GM23338 (cell line): ENCODE measurements around the gene SYT2. TPM values are rescaled to one million over a fixed set of nuclear protein-coding genes. Genes with fewer than 3 reads are reported as not detected.
"Not testable (repeated sequence)": the region's sequence is repeated elsewhere in the genome, so short reads cannot be mapped to it uniquely, and the experiment has no call there.

Source experiments
- ATAC-seq: fragments of 200-7000 bp; cut with Tn5 transposase; 3 replicates; pipeline ENCODE4 v1.9.1; 2020
- DNase-seq: peaks from one replicate; pipeline ENCODE4 v3.0.0-alpha.2; 2015; ENCODE audit warnings: low spot score
- H2AFZ ChIP-seq: fragments of 200-600 bp; sonication (generic); 2 replicates; pipeline ENCODE4 v1.8.0; 2016; ENCODE audit warnings: antibody characterized with exemption, mild to moderate bottlenecking, moderate library complexity
- H3F3A ChIP-seq: fragments of 200-600 bp; sonication (generic); replicated peaks from 2 replicates; pipeline ENCODE4 v1.8.0; 2017; ENCODE audit warnings: antibody characterized with exemption, mixed run types, low read depth
- H3K27ac ChIP-seq: fragments of 200-600 bp; sonication (generic); 2 replicates; pipeline ENCODE4 v1.6.1; 2016; ENCODE audit warnings: low read depth
- H3K27me3 ChIP-seq: fragments of 200-600 bp; sonication (generic); 2 replicates; pipeline ENCODE4 v1.8.0; 2016; ENCODE audit warnings: mild to moderate bottlenecking, mixed run types, moderate library complexity; ENCODE audit not compliant: insufficient read depth
- H3K36me3 ChIP-seq: fragments of 200-600 bp; sonication (generic); 2 replicates; pipeline ENCODE4 v1.8.0; 2016; ENCODE audit warnings: mild to moderate bottlenecking; ENCODE audit not compliant: insufficient read depth
- H3K4me1 ChIP-seq: fragments of 200-600 bp; sonication (generic); 2 replicates; pipeline ENCODE4 v1.8.0; 2016; ENCODE audit warnings: mild to moderate bottlenecking, moderate library complexity; ENCODE audit not compliant: insufficient read depth
- H3K4me2 ChIP-seq: fragments of 200-600 bp; sonication (generic); 2 replicates; pipeline ENCODE4 v1.7.1; 2017; ENCODE audit warnings: mixed run types
- H3K4me3 ChIP-seq: fragments of 200-600 bp; sonication (generic); 2 replicates; pipeline ENCODE4 v1.6.1; 2016; ENCODE audit warnings: mixed run types
- H3K79me2 ChIP-seq: fragments of 200-600 bp; sonication (generic); replicated peaks from 2 replicates; pipeline ENCODE4 v1.8.0; 2017; ENCODE audit warnings: mild to moderate bottlenecking; ENCODE audit not compliant: insufficient read depth
- H3K9me2 ChIP-seq: fragments of 200-600 bp; sonication (generic); 2 replicates; pipeline ENCODE4 v1.8.0; 2017; ENCODE audit not compliant: insufficient read depth
- H4K20me1 ChIP-seq: fragments of 200-600 bp; sonication (generic); replicated peaks from 2 replicates; pipeline ENCODE4 v1.8.0; 2017; ENCODE audit warnings: mild to moderate bottlenecking; ENCODE audit not compliant: insufficient read depth
- H3K27ac Mint-ChIP-seq: 2 replicates; pipeline ENCODE4 v1.8.0; 2020; ENCODE audit warnings: inconsistent platforms, mild to moderate bottlenecking, moderate library complexity, mixed read lengths
- H3K27me3 Mint-ChIP-seq: 3 replicates; pipeline ENCODE4 v1.8.0; 2022; ENCODE audit warnings: low read depth, mild to moderate bottlenecking, moderate library complexity, mixed read lengths, inconsistent platforms; ENCODE audit not compliant: insufficient read depth, poor library complexity
- H3K36me3 Mint-ChIP-seq: 3 replicates; pipeline ENCODE4 v1.8.0; 2021; ENCODE audit warnings: low read depth, mild to moderate bottlenecking, inconsistent platforms, moderate library complexity, mixed read lengths
- H3K4me1 Mint-ChIP-seq: 3 replicates; pipeline ENCODE4 v1.8.0; 2020; ENCODE audit warnings: mild to moderate bottlenecking, inconsistent platforms, mixed read lengths
- H3K4me3 Mint-ChIP-seq: 3 replicates; pipeline ENCODE4 v1.8.0; 2021; ENCODE audit warnings: moderate library complexity, mild to moderate bottlenecking, inconsistent platforms, mixed read lengths
- H3K9me3 Mint-ChIP-seq: 3 replicates; pipeline ENCODE4 v1.8.0; 2020; ENCODE audit warnings: moderate library complexity, mild to moderate bottlenecking, inconsistent platforms, mixed read lengths
- EZH2 ChIP-seq: fragments of 200-600 bp; sonication (generic); IDR thresholded peaks from one replicate; pipeline ENCODE4 v1.8.0; 2017; ENCODE audit warnings: antibody characterized with exemption, mild to moderate bottlenecking, low read depth; ENCODE audit not compliant: unreplicated experiment
- JUNB ChIP-seq: IDR thresholded peaks from one replicate; pipeline ENCODE4 v1.6.1; 2016; ENCODE audit warnings: antibody characterized with exemption; ENCODE audit not compliant: unreplicated experiment
- NANOG ChIP-seq: IDR thresholded peaks from 2 replicates; pipeline ENCODE4 v1.6.1; 2016; ENCODE audit warnings: antibody characterized with exemption, borderline replicate concordance
- polyA plus RNA-seq: library from polyadenylated mRNA; unstranded; fragments of >200 nt; fragmentation: Nextera tagmentation; extraction: Ambion mirVana; gene quantifications from 2 replicates; pipeline ENCODE4 v1.2.1, GENCODE V29; 2016
- total RNA-seq: library from RNA; depleted of rRNA; stranded (reverse); fragments of >200 nt; shearing (Covaris generic); gene quantifications from 2 replicates; pipeline ENCODE4 v1.2.3, GENCODE V29; 2014
- TF ChIP-seq, protein P1 (sequence below): fragments of 250-450 bp; sonication (Bioruptor Pico); IDR thresholded peaks from 2 replicates; pipeline ENCODE4 v1.5.0; 2020; ENCODE audit warnings: mild to moderate bottlenecking, moderate library complexity
- TF ChIP-seq, protein P2 (sequence below): IDR thresholded peaks from 2 replicates; pipeline ENCODE4 v1.6.1; 2016; ENCODE audit warnings: antibody characterized with exemption

SYT2 gene
- total and polyA plus RNA-seq, 2 experiments from 2014 or later = 2.4 to 12.5 TPM

DNA sequence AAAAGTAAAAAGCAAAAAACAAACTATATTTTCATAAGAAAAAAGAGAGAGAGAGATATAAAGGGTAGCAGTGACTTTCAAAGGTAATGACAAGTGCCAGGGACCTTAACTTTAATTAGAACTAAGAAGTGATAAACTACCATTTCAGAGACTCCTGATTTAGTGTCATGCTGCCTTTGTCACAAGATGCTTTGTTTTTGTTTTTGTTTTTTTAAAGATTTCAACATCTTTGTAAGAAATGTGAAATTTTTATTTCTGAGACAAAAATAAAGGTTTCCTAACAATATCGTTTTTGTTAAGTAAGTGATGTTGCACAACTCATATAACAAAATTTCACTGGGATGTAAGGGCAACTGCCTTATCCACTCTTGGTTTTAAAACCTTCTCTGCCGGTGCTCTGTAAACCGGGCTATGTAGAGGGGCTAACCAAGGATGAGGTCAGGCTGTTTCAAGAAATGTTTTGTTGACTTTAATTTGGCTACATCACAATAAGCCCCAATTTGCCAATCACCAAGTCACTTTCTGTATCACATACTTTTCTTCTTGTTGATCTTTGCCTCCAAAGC lies 35.2 kb upstream of the SYT2 start (continued):
- TF ChIP-seq, protein P1, sequence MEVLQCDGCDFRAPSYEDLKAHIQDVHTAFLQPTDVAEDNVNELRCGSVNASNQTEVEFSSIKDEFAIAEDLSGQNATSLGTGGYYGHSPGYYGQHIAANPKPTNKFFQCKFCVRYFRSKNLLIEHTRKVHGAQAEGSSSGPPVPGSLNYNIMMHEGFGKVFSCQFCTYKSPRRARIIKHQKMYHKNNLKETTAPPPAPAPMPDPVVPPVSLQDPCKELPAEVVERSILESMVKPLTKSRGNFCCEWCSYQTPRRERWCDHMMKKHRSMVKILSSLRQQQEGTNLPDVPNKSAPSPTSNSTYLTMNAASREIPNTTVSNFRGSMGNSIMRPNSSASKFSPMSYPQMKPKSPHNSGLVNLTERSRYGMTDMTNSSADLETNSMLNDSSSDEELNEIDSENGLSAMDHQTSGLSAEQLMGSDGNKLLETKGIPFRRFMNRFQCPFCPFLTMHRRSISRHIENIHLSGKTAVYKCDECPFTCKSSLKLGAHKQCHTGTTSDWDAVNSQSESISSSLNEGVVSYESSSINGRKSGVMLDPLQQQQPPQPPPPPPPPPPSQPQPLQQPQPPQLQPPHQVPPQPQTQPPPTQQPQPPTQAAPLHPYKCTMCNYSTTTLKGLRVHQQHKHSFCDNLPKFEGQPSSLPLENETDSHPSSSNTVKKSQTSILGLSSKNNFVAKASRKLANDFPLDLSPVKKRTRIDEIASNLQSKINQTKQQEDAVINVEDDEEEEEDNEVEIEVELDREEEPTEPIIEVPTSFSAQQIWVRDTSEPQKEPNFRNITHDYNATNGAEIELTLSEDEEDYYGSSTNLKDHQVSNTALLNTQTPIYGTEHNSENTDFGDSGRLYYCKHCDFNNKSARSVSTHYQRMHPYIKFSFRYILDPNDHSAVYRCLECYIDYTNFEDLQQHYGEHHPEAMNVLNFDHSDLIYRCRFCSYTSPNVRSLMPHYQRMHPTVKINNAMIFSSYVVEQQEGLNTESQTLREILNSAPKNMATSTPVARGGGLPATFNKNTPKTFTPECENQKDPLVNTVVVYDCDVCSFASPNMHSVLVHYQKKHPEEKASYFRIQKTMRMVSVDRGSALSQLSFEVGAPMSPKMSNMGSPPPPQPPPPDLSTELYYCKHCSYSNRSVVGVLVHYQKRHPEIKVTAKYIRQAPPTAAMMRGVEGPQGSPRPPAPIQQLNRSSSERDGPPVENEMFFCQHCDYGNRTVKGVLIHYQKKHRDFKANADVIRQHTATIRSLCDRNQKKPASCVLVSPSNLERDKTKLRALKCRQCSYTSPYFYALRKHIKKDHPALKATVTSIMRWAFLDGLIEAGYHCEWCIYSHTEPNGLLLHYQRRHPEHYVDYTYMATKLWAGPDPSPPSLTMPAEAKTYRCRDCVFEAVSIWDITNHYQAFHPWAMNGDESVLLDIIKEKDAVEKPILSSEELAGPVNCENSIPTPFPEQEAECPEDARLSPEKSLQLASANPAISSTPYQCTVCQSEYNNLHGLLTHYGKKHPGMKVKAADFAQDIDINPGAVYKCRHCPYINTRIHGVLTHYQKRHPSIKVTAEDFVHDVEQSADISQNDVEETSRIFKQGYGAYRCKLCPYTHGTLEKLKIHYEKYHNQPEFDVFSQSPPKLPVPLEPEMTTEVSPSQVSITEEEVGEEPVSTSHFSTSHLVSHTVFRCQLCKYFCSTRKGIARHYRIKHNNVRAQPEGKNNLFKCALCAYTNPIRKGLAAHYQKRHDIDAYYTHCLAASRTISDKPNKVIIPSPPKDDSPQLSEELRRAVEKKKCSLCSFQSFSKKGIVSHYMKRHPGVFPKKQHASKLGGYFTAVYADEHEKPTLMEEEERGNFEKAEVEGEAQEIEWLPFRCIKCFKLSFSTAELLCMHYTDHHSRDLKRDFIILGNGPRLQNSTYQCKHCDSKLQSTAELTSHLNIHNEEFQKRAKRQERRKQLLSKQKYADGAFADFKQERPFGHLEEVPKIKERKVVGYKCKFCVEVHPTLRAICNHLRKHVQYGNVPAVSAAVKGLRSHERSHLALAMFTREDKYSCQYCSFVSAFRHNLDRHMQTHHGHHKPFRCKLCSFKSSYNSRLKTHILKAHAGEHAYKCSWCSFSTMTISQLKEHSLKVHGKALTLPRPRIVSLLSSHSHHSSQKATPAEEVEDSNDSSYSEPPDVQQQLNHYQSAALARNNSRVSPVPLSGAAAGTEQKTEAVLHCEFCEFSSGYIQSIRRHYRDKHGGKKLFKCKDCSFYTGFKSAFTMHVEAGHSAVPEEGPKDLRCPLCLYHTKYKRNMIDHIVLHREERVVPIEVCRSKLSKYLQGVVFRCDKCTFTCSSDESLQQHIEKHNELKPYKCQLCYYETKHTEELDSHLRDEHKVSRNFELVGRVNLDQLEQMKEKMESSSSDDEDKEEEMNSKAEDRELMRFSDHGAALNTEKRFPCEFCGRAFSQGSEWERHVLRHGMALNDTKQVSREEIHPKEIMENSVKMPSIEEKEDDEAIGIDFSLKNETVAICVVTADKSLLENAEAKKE (CRISPR knock-in tag) = no peak
- TF ChIP-seq, protein P2, sequence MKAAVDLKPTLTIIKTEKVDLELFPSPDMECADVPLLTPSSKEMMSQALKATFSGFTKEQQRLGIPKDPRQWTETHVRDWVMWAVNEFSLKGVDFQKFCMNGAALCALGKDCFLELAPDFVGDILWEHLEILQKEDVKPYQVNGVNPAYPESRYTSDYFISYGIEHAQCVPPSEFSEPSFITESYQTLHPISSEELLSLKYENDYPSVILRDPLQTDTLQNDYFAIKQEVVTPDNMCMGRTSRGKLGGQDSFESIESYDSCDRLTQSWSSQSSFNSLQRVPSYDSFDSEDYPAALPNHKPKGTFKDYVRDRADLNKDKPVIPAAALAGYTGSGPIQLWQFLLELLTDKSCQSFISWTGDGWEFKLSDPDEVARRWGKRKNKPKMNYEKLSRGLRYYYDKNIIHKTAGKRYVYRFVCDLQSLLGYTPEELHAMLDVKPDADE = no peak
- TF ChIP-seq NANOG (no peak), EZH2 (no peak), JUNB (no peak)

DNA sequence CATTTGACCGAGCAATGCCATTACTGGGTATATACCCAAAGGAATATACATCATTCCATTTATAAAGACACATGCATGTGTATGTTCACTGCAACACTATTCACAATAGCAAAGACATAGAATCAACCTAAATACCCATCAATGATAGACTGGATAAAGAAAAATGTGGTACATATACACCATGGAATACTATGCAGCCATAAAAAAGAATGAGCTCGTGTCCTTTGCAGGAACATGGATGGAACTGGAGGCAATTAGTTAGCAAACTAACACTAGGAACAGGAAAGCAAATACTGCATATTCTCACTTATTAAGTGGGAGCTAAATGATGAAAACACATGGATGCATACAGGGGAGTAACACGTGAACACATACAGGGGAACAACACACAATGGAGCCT lies 34.5 kb upstream of the SYT2 start:
- not testable (repeated sequence) for H3K27me3 ChIP-seq, H3K4me3 Mint-ChIP-seq, H3K27ac ChIP-seq, H3K4me1 ChIP-seq, ATAC-seq, H3K9me3 Mint-ChIP-seq, H3K27me3 Mint-ChIP-seq, H3K27ac Mint-ChIP-seq, H3F3A ChIP-seq, H3K4me3 ChIP-seq, H3K4me2 ChIP-seq, H3K4me1 Mint-ChIP-seq, H3K9me2 ChIP-seq, H2AFZ ChIP-seq, DNase-seq
- peaks cover 23% of the 10 kb centered on the region for H4K20me1 ChIP-seq
- H3K36me3 Mint-ChIP-seq = peaks cover 90% of the 10 kb centered on the region
- H3K79me2 ChIP-seq = 0 out of 2 replicates have a peak, but pooled peaks cover 10% of the 10 kb centered on the region
- peaks cover 86% of the 10 kb centered on the region for H3K36me3 ChIP-seq
